Loucy (cell line): ENCODE results near the gene IL11.

Source experiments
- H2AFZ ChIP-seq: fragments of 200-600 bp; sonication (generic); 2 replicates; pipeline ENCODE4 v1.6.0; 2016; ENCODE audit warnings: antibody characterized with exemption, mild to moderate bottlenecking, low read length, moderate library complexity
- H3F3A ChIP-seq: fragments of 200-600 bp; 2 replicates; pipeline ENCODE4 v1.6.0; 2016; ENCODE audit warnings: antibody characterized with exemption, low read depth, mild to moderate bottlenecking
- H3K27me3 ChIP-seq: fragments of 200-600 bp; sonication (generic); 2 replicates; pipeline ENCODE4 v1.6.1; 2014; ENCODE audit warnings: low read length, mild to moderate bottlenecking; ENCODE audit not compliant: insufficient read depth, poor library complexity, severe bottlenecking
- H3K36me3 ChIP-seq: fragments of 200-600 bp; sonication (generic); 2 replicates; pipeline ENCODE4 v1.6.1; 2016; ENCODE audit warnings: low read length; ENCODE audit not compliant: insufficient read depth
- H3K4me1 ChIP-seq: fragments of 200-600 bp; sonication (generic); 2 replicates; pipeline ENCODE4 v1.5.1; 2014; ENCODE audit warnings: low read length, mild to moderate bottlenecking; ENCODE audit not compliant: insufficient read depth, poor library complexity, severe bottlenecking
- H3K4me2 ChIP-seq: fragments of 200-600 bp; sonication (generic); 2 replicates; pipeline ENCODE4 v1.6.0; 2014; ENCODE audit warnings: antibody characterized with exemption, low read length, low read depth, mild to moderate bottlenecking; ENCODE audit not compliant: poor library complexity, severe bottlenecking
- H3K4me3 ChIP-seq: fragments of 200-600 bp; sonication (generic); 2 replicates; pipeline ENCODE4 v1.5.1; 2014; ENCODE audit warnings: low read length, mild to moderate bottlenecking, mixed read lengths; ENCODE audit not compliant: poor library complexity, severe bottlenecking
- H3K79me2 ChIP-seq: fragments of 200-600 bp; sonication (generic); 2 replicates; pipeline ENCODE4 v1.6.1; 2014; ENCODE audit warnings: low read length; ENCODE audit not compliant: insufficient read depth
- H3K9ac ChIP-seq: fragments of 200-600 bp; sonication (generic); 2 replicates; pipeline ENCODE4 v1.6.0; 2014; ENCODE audit warnings: mild to moderate bottlenecking, low read depth, low read length, moderate library complexity; ENCODE audit not compliant: poor library complexity, severe bottlenecking
- H3K9me2 ChIP-seq: fragments of 200-600 bp; sonication (generic); replicated peaks from 2 replicates; pipeline ENCODE4 v1.6.1; 2016; ENCODE audit warnings: low read depth, low read length, mixed read lengths
- H3K9me3 ChIP-seq: fragments of 200-600 bp; sonication (generic); 2 replicates; pipeline ENCODE4 v1.6.1; 2014; ENCODE audit warnings: mild to moderate bottlenecking, antibody characterized with exemption, low read length, low read depth; ENCODE audit not compliant: insufficient read depth
- H4K20me1 ChIP-seq: fragments of 200-600 bp; sonication (generic); 2 replicates; pipeline ENCODE4 v1.6.0; 2014; ENCODE audit warnings: antibody characterized with exemption, low read length, mild to moderate bottlenecking; ENCODE audit not compliant: insufficient read depth, poor library complexity, severe bottlenecking
- CTCF ChIP-seq: fragments of 200-600 bp; sonication (generic); conservative IDR thresholded peaks from 2 replicates; pipeline ENCODE4 v1.5.1; 2014; ENCODE audit warnings: mild to moderate bottlenecking, antibody characterized with exemption, low read length
- EZH2phosphoT487 ChIP-seq: fragments of 200-600 bp; IDR thresholded peaks from 2 replicates; pipeline ENCODE4 v1.6.1; 2018; ENCODE audit warnings: antibody characterized with exemption, mild to moderate bottlenecking, moderate library complexity, borderline replicate concordance

IL11 gene

GRCh38 chr19:55348317-55349034 lies 21.8 kb downstream of the IL11 start:
- Histone ChIP-seq H2AFZ (no peak overlapping the region), H3K9me2 (no peaks in the 10 kb centered on the region), H3K79me2 (no peaks in the 10 kb centered on the region), H3K4me1 (no peaks in the 10 kb centered on the region), H3K4me2 (no peak overlapping the region), H3K36me3 (no peaks in the 10 kb centered on the region), H3K27me3 (no peaks in the 10 kb centered on the region), H3F3A (no peaks in the 10 kb centered on the region), H4K20me1 (no peaks in the 10 kb centered on the region), H3K4me3 (no peak overlapping the region), H3K9ac (no peak overlapping the region), H3K9me3 (no peaks in the 10 kb centered on the region)
- TF ChIP-seq EZH2phosphoT487 (no peak), CTCF (no peak)

GRCh38 chr19:55347442-55348009 lies 22.7 kb downstream of the IL11 start:
- Histone ChIP-seq H3K4me2 (no peak overlapping the region), H3K9ac (no peak overlapping the region)

GRCh38 chr19:55346725-55347441 lies 23.4 kb downstream of the IL11 start:
- H3K9me2 ChIP-seq: no peaks in the 10 kb centered on the region
- H3K4me3 ChIP-seq: no peak overlapping the region
- TF ChIP-seq CTCF (no peak), EZH2phosphoT487 (no peak)
- peaks cover 12% of the 10 kb centered on the region for H3K79me2 ChIP-seq
- peaks cover 3% of the 10 kb centered on the region for H3K4me1 ChIP-seq
- no peaks in the 10 kb centered on the region for H3K27me3 ChIP-seq
- no peak overlapping the region for H3K9ac ChIP-seq
- peaks cover 7% of the 10 kb centered on the region for H4K20me1 ChIP-seq
- no peak overlapping the region for H3K4me2 ChIP-seq
- no peak overlapping the region for H2AFZ ChIP-seq
- H3K36me3 ChIP-seq: no peaks in the 10 kb centered on the region
- no peaks in the 10 kb centered on the region for H3K9me3 ChIP-seq
- no peaks in the 10 kb centered on the region for H3F3A ChIP-seq

More at GRCh38 chr19:55347442-55348009, 22.7 kb downstream of the IL11 start:
- no peaks in the 10 kb centered on the region for H3F3A ChIP-seq
- H3K4me1 ChIP-seq: no peaks in the 10 kb centered on the region
- peaks cover 1% of the 10 kb centered on the region for H4K20me1 ChIP-seq
- H2AFZ ChIP-seq: no peak overlapping the region
- H3K27me3 ChIP-seq: no peaks in the 10 kb centered on the region
- H3K4me3 ChIP-seq: no peak overlapping the region
- TF ChIP-seq EZH2phosphoT487 (no peak), CTCF (no peak)
- no peaks in the 10 kb centered on the region for H3K9me2 ChIP-seq
- peaks cover 6% of the 10 kb centered on the region; the same call in 1 of the 2 replicates for H3K79me2 ChIP-seq
- H3K9me3 ChIP-seq: no peaks in the 10 kb centered on the region
- H3K36me3 ChIP-seq: no peaks in the 10 kb centered on the region
